H9 (cell line): ENCODE data around the gene TSPAN33. TPM values are rescaled to one million over a fixed set of nuclear protein-coding genes. Genes with fewer than 3 reads are reported as not detected.

Experiments
- DNase-seq: peaks from one replicate; pipeline ENCODE4 v3.0.0-alpha.2; 2017
- H2AFZ ChIP-seq: one replicate; pipeline ENCODE4 v1.6.1; 2013; ENCODE audit warnings: mild to moderate bottlenecking, low read length, control low read depth, moderate library complexity
- H2AK5ac ChIP-seq: 2 replicates; pipeline ENCODE4 v1.6.1; 2013; ENCODE audit warnings: low read length, control low read depth, mixed read lengths; ENCODE audit not compliant: insufficient read length
- H2BK120ac ChIP-seq: one replicate; pipeline ENCODE4 v1.6.1; 2013; ENCODE audit warnings: low read depth, mild to moderate bottlenecking, low read length, control low read depth, inconsistent platforms; ENCODE audit not compliant: poor library complexity, severe bottlenecking
- H2BK12ac ChIP-seq: 2 replicates; pipeline ENCODE4 v1.6.1; 2013; ENCODE audit warnings: low read length, control low read depth, mixed read lengths, low read depth; ENCODE audit not compliant: insufficient read length
- H2BK15ac ChIP-seq: 2 replicates; pipeline ENCODE4 v1.6.1; 2013; ENCODE audit warnings: low read depth, low read length, control low read depth
- H2BK20ac ChIP-seq: one replicate; pipeline ENCODE4 v1.6.1; 2013; ENCODE audit warnings: low read depth, mild to moderate bottlenecking, low read length, control low read depth, inconsistent platforms; ENCODE audit not compliant: poor library complexity, severe bottlenecking
- H2BK5ac ChIP-seq: 2 replicates; pipeline ENCODE4 v1.6.1; 2013; ENCODE audit warnings: low read length, control low read depth, mixed read lengths; ENCODE audit not compliant: insufficient read length
- H3K14ac ChIP-seq: 2 replicates; pipeline ENCODE4 v1.6.1; 2013; ENCODE audit warnings: low read length, control low read depth; ENCODE audit not compliant: insufficient read depth
- H3K18ac ChIP-seq: 2 replicates; pipeline ENCODE4 v1.6.1; 2013; ENCODE audit warnings: low read depth, mild to moderate bottlenecking, mixed read lengths, low read length, control low read depth; ENCODE audit not compliant: insufficient read length
- H3K23ac ChIP-seq: 2 replicates; pipeline ENCODE4 v1.6.1; 2013; ENCODE audit warnings: low read length, control low read depth, mixed read lengths, low read depth; ENCODE audit not compliant: insufficient read length
- H3K23me2 ChIP-seq: 2 replicates; pipeline ENCODE4 v1.6.1; 2013; ENCODE audit warnings: low read depth, mild to moderate bottlenecking, mixed read lengths, low read length, control low read depth; ENCODE audit not compliant: insufficient read length, poor library complexity, severe bottlenecking
- H3K27ac ChIP-seq: 2 replicates; pipeline ENCODE4 v1.5.1; 2013; ENCODE audit warnings: low read length, control low read depth, mixed read lengths, low read depth; ENCODE audit not compliant: insufficient read length
- H3K27me3 ChIP-seq: 2 replicates; pipeline ENCODE4 v1.6.1; 2013; ENCODE audit warnings: low read length, control low read depth, inconsistent platforms; ENCODE audit not compliant: insufficient read depth
- H3K4ac ChIP-seq: 2 replicates; pipeline ENCODE4 v1.6.1; 2013; ENCODE audit warnings: low read depth, mild to moderate bottlenecking, control low read depth, inconsistent platforms, low read length, moderate library complexity
- H3K4me1 ChIP-seq: 2 replicates; pipeline ENCODE4 v1.6.1; 2013; ENCODE audit warnings: low read length, control low read depth, inconsistent platforms; ENCODE audit not compliant: insufficient read depth
- H3K4me2 ChIP-seq: 2 replicates; pipeline ENCODE4 v1.6.1; 2013; ENCODE audit warnings: low read length, control low read depth, mixed read lengths; ENCODE audit not compliant: insufficient read length, insufficient read depth
- H3K56ac ChIP-seq: 2 replicates; pipeline ENCODE4 v1.6.1; 2013; ENCODE audit warnings: low read depth, mild to moderate bottlenecking, mixed read lengths, low read length, control low read depth; ENCODE audit not compliant: insufficient read length
- H3K79me1 ChIP-seq: 2 replicates; pipeline ENCODE4 v1.6.1; 2013; ENCODE audit warnings: low read depth, mild to moderate bottlenecking, moderate library complexity, low read length, control low read depth, inconsistent platforms; ENCODE audit not compliant: insufficient read depth, poor library complexity, severe bottlenecking
- H3K79me2 ChIP-seq: 2 replicates; pipeline ENCODE4 v1.6.1; 2013; ENCODE audit warnings: low read length, control low read depth, inconsistent platforms; ENCODE audit not compliant: insufficient read depth
- H3K9ac ChIP-seq: 2 replicates; pipeline ENCODE4 v1.6.1; 2013; ENCODE audit warnings: low read length, control low read depth, mixed read lengths; ENCODE audit not compliant: insufficient read length; ENCODE audit errors: extremely low read depth
- H3K9me3 ChIP-seq: one replicate; pipeline ENCODE4 v1.6.1; 2013; ENCODE audit warnings: low read depth, low read length, inconsistent platforms; ENCODE audit not compliant: control insufficient read depth
- H3T11ph ChIP-seq: one replicate; pipeline ENCODE4 v1.6.1; 2013; ENCODE audit warnings: mild to moderate bottlenecking, low read length, control low read depth, inconsistent platforms
- H4K20me1 ChIP-seq: one replicate; pipeline ENCODE4 v1.6.1; 2013; ENCODE audit not compliant: control insufficient read depth, insufficient read length, insufficient read depth
- H4K5ac ChIP-seq: 2 replicates; pipeline ENCODE4 v1.6.1; 2013; ENCODE audit warnings: low read depth, mild to moderate bottlenecking, mixed read lengths, low read length, control low read depth; ENCODE audit not compliant: insufficient read length
- H4K8ac ChIP-seq: replicated peaks from 2 replicates; pipeline ENCODE4 v1.6.1; 2013; ENCODE audit warnings: low read length, control low read depth, mixed read lengths, low read depth; ENCODE audit not compliant: insufficient read length
- H4K91ac ChIP-seq: 2 replicates; pipeline ENCODE4 v1.6.1; 2013; ENCODE audit warnings: low read depth, mild to moderate bottlenecking, moderate library complexity, mixed read lengths, low read length, control low read depth; ENCODE audit not compliant: insufficient read length
- H3K27ac Mint-ChIP-seq, 3 experiments: 2 replicates in 2 of 3; 3 replicates in 1 of 3; pipeline ENCODE4 v1.8.0; 2020 to 2021; ENCODE audit warnings: mixed read lengths in 3 of 3, mild to moderate bottlenecking in 1 of 3, moderate library complexity in 1 of 3
- H3K27me3 Mint-ChIP-seq: 2 replicates; pipeline ENCODE4 v1.8.0; 2021; ENCODE audit warnings: low read depth, mild to moderate bottlenecking, moderate library complexity, mixed read lengths
- H3K36me3 Mint-ChIP-seq, 3 experiments: 2 replicates in 2 of 3; 3 replicates in 1 of 3; pipeline ENCODE4 v1.8.0; 2020 to 2021; ENCODE audit warnings: low read depth in 3 of 3, mixed read lengths in 3 of 3; ENCODE audit not compliant: insufficient read depth in 1 of 3
- H3K4me1 Mint-ChIP-seq, 2 experiments: 2 replicates each; pipeline ENCODE4 v1.8.0; 2020; ENCODE audit warnings: mixed read lengths in 2 of 2
- H3K4me3 Mint-ChIP-seq, 2 experiments: 2 replicates in 1 of 2; 3 replicates in 1 of 2; pipeline ENCODE4 v1.8.0; 2020 to 2021; ENCODE audit warnings: mild to moderate bottlenecking in 2 of 2, mixed read lengths in 2 of 2, moderate library complexity in 1 of 2
- H3K9me3 Mint-ChIP-seq, 2 experiments: 2 replicates in 1 of 2; 3 replicates in 1 of 2; pipeline ENCODE4 v1.8.0; 2020; ENCODE audit warnings: mild to moderate bottlenecking in 2 of 2, mixed read lengths in 2 of 2, moderate library complexity in 1 of 2
- CTCF ChIP-seq: fragments of 200-600 bp; sonication (generic); conservative IDR thresholded peaks from 3 replicates; pipeline ENCODE4 v1.8.0; 2021; ENCODE audit warnings: antibody characterized with exemption, mild to moderate bottlenecking
- WGBS: extraction: QIAGEN DNeasy Blood & Tissue Kit; methylation state at CpG from one replicate; pipeline ENCODE4 v1.1.7; 2013; ENCODE audit warnings: missing lambda C conversion rate, low lambda C conversion rate, mixed read lengths; ENCODE audit not compliant: insufficient read length; ENCODE audit errors: extremely low coverage; 5-methylcytosine and 5-hydroxymethylcytosine counted together
- total RNA-seq: library from RNA; stranded (reverse); gene quantifications from 2 replicates; pipeline ENCODE4 v1.2.1, GENCODE V29; 2021

The TSPAN33 gene
- total RNA-seq, 1 experiment from 2014 or later, result 34.7 TPM

GRCh38 chr7:129136887-129137642 is 7.4 kb upstream of the TSPAN33 start:
- no peak for TF ChIP-seq CTCF
- H2BK15ac ChIP-seq, result no peak overlapping the region
- H3K9me3 Mint-ChIP-seq, result no peaks in the 10 kb centered on the region
- H3K79me1 ChIP-seq, result no peaks in the 10 kb centered on the region
- H2AK5ac ChIP-seq, result no peak overlapping the region
- no peaks in the 10 kb centered on the region for H3K9me3 ChIP-seq
- H3T11ph ChIP-seq, result no peak overlapping the region
- H3K23me2 ChIP-seq, result no peaks in the 10 kb centered on the region
- H2AFZ ChIP-seq, result no peak overlapping the region
- H3K79me2 ChIP-seq, result no peaks in the 10 kb centered on the region
- no peak overlapping the region for H3K27ac Mint-ChIP-seq
- H3K4me1 Mint-ChIP-seq, result no peaks in the 10 kb centered on the region
- H4K8ac ChIP-seq, result no peak overlapping the region
- no peaks in the 10 kb centered on the region for H3K36me3 Mint-ChIP-seq
- H3K4me3 Mint-ChIP-seq, result no peak overlapping the region
- H3K56ac ChIP-seq, result no peak overlapping the region
- no peaks in the 10 kb centered on the region for H3K4me1 ChIP-seq
- H4K5ac ChIP-seq, result no peak overlapping the region
- H3K9ac ChIP-seq, result no peak overlapping the region
- H3K4me2 ChIP-seq, result no peak overlapping the region
- H2BK120ac ChIP-seq, result no peak overlapping the region
- no peaks in the 10 kb centered on the region for H3K27me3 ChIP-seq
- no peak overlapping the region for H3K23ac ChIP-seq
- H4K20me1 ChIP-seq, result no peaks in the 10 kb centered on the region
- WGBS, result no CpG with 5 or more reads among the region's 3 CpGs
- no peak overlapping the region for H4K91ac ChIP-seq
- H3K27me3 Mint-ChIP-seq, result peaks cover 6% of the 10 kb centered on the region
- H2BK20ac ChIP-seq, result no peak overlapping the region
- H3K4ac ChIP-seq, result no peak overlapping the region
- H3K14ac ChIP-seq, result no peak overlapping the region
- no peak for DNase-seq
- H2BK12ac ChIP-seq, result no peak overlapping the region
- no peak overlapping the region for H3K18ac ChIP-seq
- H3K27ac ChIP-seq, result no peak overlapping the region
- no peak overlapping the region for H2BK5ac ChIP-seq
